Measurements from ENCODE around the gene USP38.
"Not testable (repeated sequence)": the region's sequence is repeated elsewhere in the genome, so short reads cannot be mapped to it uniquely, and the experiment has no call there.

Gene USP38

DNA sequence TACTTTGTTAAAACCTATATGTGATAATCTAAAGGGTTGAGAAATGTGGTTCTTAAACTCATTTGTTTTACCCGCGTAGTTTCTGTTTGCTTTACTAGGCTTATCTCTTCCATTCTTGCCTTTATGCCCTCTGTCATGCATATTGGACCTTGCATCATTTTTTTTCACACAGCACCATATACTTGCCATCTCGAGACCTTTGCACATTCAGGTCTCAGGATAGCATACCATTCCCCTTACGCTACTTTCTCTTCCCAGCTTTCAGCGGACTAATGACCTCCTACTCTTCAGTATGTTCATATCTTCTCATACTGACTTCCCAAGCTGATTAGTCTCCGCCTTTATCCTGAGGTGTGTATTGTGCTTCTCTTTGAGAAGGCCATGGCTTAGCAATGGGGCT, 40.5 kb downstream of the USP38 start:
- no peak for DNase-seq (ENCODE audit: extremely low spot score)
- CTCF ChIA-PET = no interaction called here
- POLR2A ChIA-PET = no interaction called here
- no peak for TF ChIP-seq L3MBTL2 (conservative IDR thresholded peaks at IDR 0.05)
- no peak for TF ChIP-seq FOXA1 (IDR thresholded peaks at IDR 0.05)
- no peak for TF ChIP-seq SUZ12 (IDR thresholded peaks at IDR 0.05)
- no peak for TF ChIP-seq ARNT (IDR thresholded peaks at IDR 0.05)
- no peak for TF ChIP-seq ELF4 (IDR thresholded peaks at IDR 0.05)
- no peak for TF ChIP-seq NFRKB (IDR thresholded peaks at IDR 0.05)
- no peak for TF ChIP-seq LEF1 (IDR thresholded peaks at IDR 0.05; ENCODE audit: borderline replicate concordance)
- no peak for TF ChIP-seq FOXM1 (IDR thresholded peaks at IDR 0.05; ENCODE audit: borderline replicate concordance)
- TF ChIP-seq TARDBP (IDR thresholded peaks at IDR 0.05) = no peak

DNA sequence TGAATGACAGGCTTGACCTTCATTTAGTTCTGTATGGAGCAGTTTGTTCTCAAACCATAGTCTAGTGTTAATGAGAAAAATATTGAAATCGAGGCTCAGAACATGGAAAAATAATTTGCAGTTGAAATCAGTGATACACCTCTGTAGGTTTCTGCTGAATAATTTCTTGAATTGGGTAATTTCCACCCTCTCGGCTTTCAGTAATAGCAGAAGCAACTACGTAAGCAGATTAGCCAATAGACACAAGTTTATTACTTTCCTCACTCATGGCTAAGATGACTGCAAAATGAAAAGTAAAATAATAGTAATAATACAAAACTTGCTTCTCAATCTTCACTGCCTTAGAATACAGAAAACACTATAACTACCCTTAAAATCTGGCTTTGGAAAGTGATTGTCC, 46.0 kb downstream of the USP38 start:
- no peak for DNase-seq (ENCODE audit: extremely low spot score)
- TF ChIP-seq LEF1 (IDR thresholded peaks at IDR 0.05; ENCODE audit: borderline replicate concordance) = no peak
- TF ChIP-seq ZNF384 (IDR thresholded peaks at IDR 0.05) = no peak
- no peak for TF ChIP-seq SP1 (IDR thresholded peaks at IDR 0.05)
- no peak for TF ChIP-seq L3MBTL2 (conservative IDR thresholded peaks at IDR 0.05)
- TF ChIP-seq TARDBP (IDR thresholded peaks at IDR 0.05) = no peak
- no peak for TF ChIP-seq NFRKB (IDR thresholded peaks at IDR 0.05)
- TF ChIP-seq FOXM1 (IDR thresholded peaks at IDR 0.05; ENCODE audit: borderline replicate concordance) = no peak
- no peak for TF ChIP-seq PKNOX1 (IDR thresholded peaks at IDR 0.05)
- TF ChIP-seq FOXK2 (IDR thresholded peaks at IDR 0.05) = no peak
- no peak for TF ChIP-seq CTBP1 (IDR thresholded peaks at IDR 0.05; ENCODE audit: borderline replicate concordance)
- TF ChIP-seq ARNT (IDR thresholded peaks at IDR 0.05) = no peak
- TF ChIP-seq BHLHE40 (IDR thresholded peaks at IDR 0.05; ENCODE audit: borderline replicate concordance) = no peak
- ChIA-PET CTCF (no interaction called here), POLR2A (no interaction called here)

- DNase-seq (ENCODE audit: extremely low spot score) = no peak
- CTCF ChIA-PET = no interaction called here
- POLR2A ChIA-PET = no interaction called here
- TF ChIP-seq NFRKB (IDR thresholded peaks at IDR 0.05) = no peak
- no peak for TF ChIP-seq L3MBTL2 (conservative IDR thresholded peaks at IDR 0.05)
- TF ChIP-seq BHLHE40 (IDR thresholded peaks at IDR 0.05; ENCODE audit: borderline replicate concordance) = no peak
- TF ChIP-seq SP1 (IDR thresholded peaks at IDR 0.05) = no peak
- TF ChIP-seq FOXM1 (IDR thresholded peaks at IDR 0.05; ENCODE audit: borderline replicate concordance) = no peak
- TF ChIP-seq ZNF384 (IDR thresholded peaks at IDR 0.05) = no peak
- TF ChIP-seq SUZ12 (IDR thresholded peaks at IDR 0.05) = no peak
- no peak for TF ChIP-seq HDGF (IDR thresholded peaks at IDR 0.05; ENCODE audit: borderline replicate concordance)
- TF ChIP-seq CTBP1 (IDR thresholded peaks at IDR 0.05; ENCODE audit: borderline replicate concordance) = no peak
Measured at GRCh38 chr4:143232277-143232676, 47.6 kb downstream of the USP38 start.

- ChIA-PET CTCF (no interaction called here), POLR2A (no interaction called here)
- no peak for TF ChIP-seq FOXM1 (IDR thresholded peaks at IDR 0.05; ENCODE audit: borderline replicate concordance)
- TF ChIP-seq LEF1 (IDR thresholded peaks at IDR 0.05; ENCODE audit: borderline replicate concordance) = no peak
- no peak for TF ChIP-seq FOXK2 (IDR thresholded peaks at IDR 0.05)
- no peak for TF ChIP-seq BHLHE40 (IDR thresholded peaks at IDR 0.05; ENCODE audit: borderline replicate concordance)
- no peak for TF ChIP-seq ELF4 (IDR thresholded peaks at IDR 0.05)
- no peak for TF ChIP-seq TARDBP (IDR thresholded peaks at IDR 0.05)
- TF ChIP-seq L3MBTL2 (conservative IDR thresholded peaks at IDR 0.05) = no peak
- no peak for TF ChIP-seq ARNT (IDR thresholded peaks at IDR 0.05)
- no peak for DNase-seq (ENCODE audit: extremely low spot score)
Measured at GRCh38 chr4:143234153-143234552, 49.4 kb downstream of the USP38 start.

DNA sequence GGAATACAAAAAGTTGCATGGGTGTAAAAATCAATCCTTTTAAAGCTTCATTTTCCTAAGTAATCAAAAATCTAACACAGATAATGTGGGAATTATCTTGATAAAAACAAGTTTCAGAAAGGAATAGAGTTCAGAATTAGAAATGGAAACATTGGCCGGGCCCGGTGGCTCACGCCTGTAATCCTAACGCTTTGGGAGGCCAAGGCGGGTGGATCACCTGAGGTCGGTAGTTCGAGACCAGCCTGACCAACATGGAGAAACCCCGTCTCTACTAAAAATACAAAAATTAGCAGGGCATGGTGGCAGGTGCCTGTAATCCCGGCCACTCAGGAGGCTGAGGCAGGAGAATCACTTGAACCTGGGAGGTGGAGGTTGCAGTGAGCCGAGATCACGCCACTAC, 52.5 kb downstream of the USP38 start:
- DNase-seq (ENCODE audit: extremely low spot score); POLR2A ChIA-PET: not testable (repeated sequence)
- CTCF ChIA-PET = interaction anchor here (0.7 kb wide), 1 partner anchor 265 kb away, joined by 4 read pairs; no protein-coding TSS in a partner anchor

DNA sequence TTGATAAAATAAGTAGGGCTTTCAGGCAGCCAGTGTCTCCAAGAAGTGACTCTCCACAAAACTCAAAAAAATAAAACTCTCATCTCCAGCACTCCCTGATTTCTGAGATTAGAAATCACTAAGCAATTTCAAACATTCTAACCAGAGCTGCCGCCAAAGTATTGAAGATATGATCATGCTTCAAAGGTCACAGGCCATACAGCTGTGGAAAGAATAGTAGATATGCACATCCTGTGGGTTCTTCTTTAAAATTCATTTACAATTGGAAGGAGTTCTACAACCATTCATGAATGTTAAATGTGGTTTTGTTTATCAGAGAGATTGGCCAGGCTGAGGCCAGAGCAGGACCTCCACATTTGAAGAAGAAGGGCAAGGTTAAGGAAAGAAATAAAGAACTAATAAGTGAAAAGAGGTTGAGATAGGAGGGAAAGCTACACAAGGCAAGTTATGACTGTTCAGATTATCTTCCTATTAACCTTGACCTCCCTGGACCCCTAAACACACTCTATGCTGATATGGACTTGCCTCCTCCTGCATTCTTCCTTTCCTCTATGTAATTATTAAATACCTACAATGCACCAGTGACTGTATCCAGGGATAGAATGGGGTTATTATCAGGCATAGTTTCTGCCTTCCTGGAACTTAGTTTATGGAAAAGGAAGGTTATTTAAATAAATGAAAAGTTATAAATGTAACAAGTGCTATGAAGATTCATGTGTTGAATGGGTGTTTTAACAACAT, 56.4 kb downstream of the USP38 start:
- POLR2A ChIA-PET = no interaction called here
- TF ChIP-seq ARNT (IDR thresholded peaks at IDR 0.05) = no peak
- TF ChIP-seq ZNF384 (IDR thresholded peaks at IDR 0.05) = no peak
- TF ChIP-seq SUZ12 (IDR thresholded peaks at IDR 0.05) = no peak
- no peak for TF ChIP-seq ELF4 (IDR thresholded peaks at IDR 0.05)
- no peak for TF ChIP-seq FOXK2 (IDR thresholded peaks at IDR 0.05)
- TF ChIP-seq TARDBP (IDR thresholded peaks at IDR 0.05) = no peak
- no peak for TF ChIP-seq PKNOX1 (IDR thresholded peaks at IDR 0.05)
- no peak for TF ChIP-seq FOXM1 (IDR thresholded peaks at IDR 0.05; ENCODE audit: borderline replicate concordance)
- DNase-seq (ENCODE audit: extremely low spot score) = no peak
- CTCF ChIA-PET = no interaction called here

DNA sequence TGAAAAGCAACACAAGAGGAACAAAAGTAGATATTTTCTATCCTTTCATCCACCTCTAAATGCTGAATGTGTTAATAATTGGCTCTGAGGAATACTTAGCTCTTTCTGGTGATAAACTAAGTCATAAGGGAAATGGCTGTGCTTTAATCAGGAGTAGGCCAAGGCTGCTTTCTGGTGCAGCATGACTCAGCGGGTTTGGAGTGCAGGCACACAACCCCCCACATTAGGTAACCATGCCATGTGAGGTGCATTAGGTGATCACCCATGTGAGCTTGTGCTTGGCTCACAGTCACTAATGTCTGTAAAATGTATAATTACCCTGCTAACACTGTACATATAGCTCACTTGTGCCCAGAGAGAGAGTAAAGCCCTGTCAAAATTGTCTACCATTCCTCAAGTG, 57.2 kb downstream of the USP38 start:
- TF ChIP-seq CTBP1 (IDR thresholded peaks at IDR 0.05; ENCODE audit: borderline replicate concordance) (no peak), ZNF384 (IDR thresholded peaks at IDR 0.05) (no peak), ELF4 (IDR thresholded peaks at IDR 0.05) (no peak), LEF1 (IDR thresholded peaks at IDR 0.05; ENCODE audit: borderline replicate concordance) (no peak), TARDBP (IDR thresholded peaks at IDR 0.05) (no peak)
- DNase-seq (ENCODE audit: extremely low spot score) = no peak
- POLR2A ChIA-PET = no interaction called here
- CTCF ChIA-PET = no interaction called here

DNA sequence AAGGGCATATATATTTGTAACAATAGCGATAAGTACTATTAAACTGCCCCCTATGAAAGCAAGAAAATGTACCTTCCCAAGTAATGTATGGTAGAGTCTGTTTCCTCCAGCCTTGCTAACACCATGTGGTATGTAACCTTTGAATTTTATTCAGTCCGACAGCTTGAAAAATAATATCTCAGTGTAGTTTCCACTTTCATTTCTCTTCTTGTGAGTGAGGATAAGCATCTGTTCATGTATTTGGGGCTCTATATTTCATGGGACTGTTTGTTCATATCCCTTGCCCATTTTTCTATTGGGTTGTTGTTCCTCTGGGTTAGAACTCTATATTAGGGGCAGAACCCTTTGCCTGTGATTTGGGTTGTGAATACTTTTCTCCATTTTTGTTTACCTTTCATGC, 58.3 kb downstream of the USP38 start:
- POLR2A ChIA-PET = no interaction called here
- CTCF ChIA-PET = no interaction called here

More for the DNA sequence above, 58.3 kb downstream of the USP38 start:
- TF ChIP-seq NFRKB (IDR thresholded peaks at IDR 0.05) (no peak), FOXK2 (IDR thresholded peaks at IDR 0.05) (no peak), L3MBTL2 (conservative IDR thresholded peaks at IDR 0.05) (no peak)
- DNase-seq (ENCODE audit: extremely low spot score) = no peak
